A549 (cell line): Measurements from ENCODE around the gene CCDC54. TPM values are rescaled to one million over a fixed set of nuclear protein-coding genes. Genes with fewer than 3 reads are reported as not detected.
A peak's percentile ranks its signal among the peaks of the same experiment; 100 is the strongest.

Source experiments
- ATAC-seq, 2 experiments: fragments of 200-7000 bp in 1 of 2; fragments of >200 bp in 1 of 2; cut with Nextera tagmentation in 1 of 2; cut with Tn5 transposase in 1 of 2; 3 replicates each; pipeline versions ENCODE4 v1.8.0 to v1.9.1; 2018 to 2020; ENCODE audit warnings: mild to moderate bottlenecking in 1 of 2, moderate library complexity in 1 of 2
- CTCF ChIA-PET: fragments of 300-600 bp; sonication (Branson Sonifier 250); formaldehyde crosslinking; extraction: SDS; loops from one replicate; lab custom pipeline; 2021; ENCODE audit warnings: antibody characterized with exemption, inconsistent platforms; lab: Yijun Ruan, JAX
- POLR2A ChIA-PET: fragments of 350-600 bp; formaldehyde crosslinking; extraction: SDS; loops from one replicate; lab custom pipeline; 2021; ENCODE audit warnings: antibody characterized with exemption, inconsistent platforms; lab: Yijun Ruan, JAX
- DNase-seq, 2 experiments: peaks; one replicate each; pipeline versions ENCODE4 v3.0.0 to v3.0.0-alpha.2; 2011 to 2016; ENCODE audit warnings: low read depth in 1 of 2, low spot score in 1 of 2
- FAIRE-seq: peaks from 2 replicates; lab custom pipeline; 2011; peaks lifted over from hg19 to GRCh38; lab: Jason Lieb, UNC
- H3K27ac ChIP-seq, 2 experiments: fragments of >200 bp; sonication (Bioruptor Twin); formaldehyde crosslinking; 3 replicates each; pipeline ENCODE4 v1.5.1; 2016 to 2017
- H3K4me1 ChIP-seq: fragments of >200 bp; sonication (Bioruptor Twin); formaldehyde crosslinking; 3 replicates; pipeline ENCODE4 v1.6.1; 2016
- H3K4me2 ChIP-seq: fragments of >200 bp; sonication (Bioruptor Twin); formaldehyde crosslinking; 3 replicates; pipeline ENCODE4 v1.6.1; 2016
- H3K4me3 ChIP-seq: fragments of >200 bp; sonication (Bioruptor Twin); formaldehyde crosslinking; 3 replicates; pipeline ENCODE4 v1.5.1; 2016
- H3K9me3 ChIP-seq: fragments of >200 bp; sonication (Bioruptor Twin); formaldehyde crosslinking; 3 replicates; pipeline ENCODE4 v1.6.1; 2016
- ATOH8 ChIP-seq: fragments of 250-450 bp; sonication (Bioruptor Pico); IDR thresholded peaks from 2 replicates; pipeline ENCODE4 v1.5.0; 2020; ENCODE audit warnings: low read depth, mild to moderate bottlenecking, moderate library complexity
- BCL3 ChIP-seq: fragments of >200 bp; sonication (Bioruptor Twin); formaldehyde crosslinking; IDR thresholded peaks from 3 replicates; pipeline ENCODE4 v1.6.1; 2016
- EHF ChIP-seq: fragments of 250-450 bp; sonication (Bioruptor Pico); IDR thresholded peaks from 2 replicates; pipeline ENCODE4 v1.5.0; 2020; ENCODE audit warnings: mild to moderate bottlenecking
- EHMT2 ChIP-seq: fragments of 200-600 bp; sonication (generic); IDR thresholded peaks from 2 replicates; pipeline ENCODE4 v1.6.1; 2016; ENCODE audit warnings: antibody characterized with exemption, low read depth, mild to moderate bottlenecking, moderate library complexity
- ESRRA ChIP-seq: fragments of 150-350 bp; IDR thresholded peaks from 2 replicates; pipeline ENCODE4 v1.6.1; 2014; ENCODE audit warnings: mild to moderate bottlenecking, low read length, borderline replicate concordance
- FOSB ChIP-seq: fragments of 250-450 bp; sonication (Bioruptor Pico); IDR thresholded peaks from 2 replicates; pipeline ENCODE4 v1.5.0; 2020; ENCODE audit warnings: mild to moderate bottlenecking, moderate library complexity
- HDAC2 ChIP-seq: fragments of 200-600 bp; sonication (generic); IDR thresholded peaks from 2 replicates; pipeline ENCODE4 v1.6.1; 2016
- HES2 ChIP-seq: fragments of >200 bp; sonication (Bioruptor Twin); formaldehyde crosslinking; IDR thresholded peaks from 2 replicates; pipeline ENCODE4 v1.6.1; 2016
- HEYL ChIP-seq: fragments of 250-450 bp; sonication (Bioruptor Pico); IDR thresholded peaks from 2 replicates; pipeline ENCODE4 v1.8.0; 2021; ENCODE audit warnings: mild to moderate bottlenecking, moderate library complexity
- HOXB13 ChIP-seq: fragments of 250-450 bp; sonication (Bioruptor Pico); IDR thresholded peaks from 2 replicates; pipeline ENCODE4 v1.5.0; 2020; ENCODE audit warnings: low read depth, mild to moderate bottlenecking, moderate library complexity
- JUN ChIP-seq, 2 experiments: fragments of >200 bp; sonication (Bioruptor Twin); formaldehyde crosslinking; IDR thresholded peaks; 2 replicates in 1 of 2; 3 replicates in 1 of 2; pipeline ENCODE4 v1.6.1; 2016 to 2017
- MAX ChIP-seq: IDR thresholded peaks from 2 replicates; pipeline ENCODE4 v1.6.1; 2012
- MAZ ChIP-seq: fragments of 150-350 bp; IDR thresholded peaks from 2 replicates; pipeline ENCODE4 v1.6.1; 2014; ENCODE audit warnings: antibody characterized with exemption, low read depth, low read length, borderline replicate concordance
- MYC ChIP-seq: IDR thresholded peaks from 2 replicates; pipeline ENCODE4 v1.6.1; 2012; ENCODE audit warnings: mild to moderate bottlenecking, inconsistent platforms, low read length, improper control_type of control experiment, borderline replicate concordance
- NR3C1 ChIP-seq: fragments of >200 bp; sonication (Bioruptor Twin); formaldehyde crosslinking; IDR thresholded peaks from 3 replicates; pipeline ENCODE4 v1.6.1; 2017
- PHF8 ChIP-seq: fragments of 200-600 bp; sonication (generic); IDR thresholded peaks from 2 replicates; pipeline ENCODE4 v1.6.1; 2016; ENCODE audit warnings: low read depth, mild to moderate bottlenecking, antibody characterized with exemption, moderate library complexity, borderline replicate concordance
- RAD21 ChIP-seq, 2 experiments: fragments of >200 bp in 1 of 2; sonication (Bioruptor Twin) in 1 of 2; formaldehyde crosslinking in 1 of 2; IDR thresholded peaks in 1 of 2; conservative IDR thresholded peaks in 1 of 2; 2 replicates in 1 of 2; 3 replicates in 1 of 2; pipeline ENCODE4 v1.6.1; 2012 to 2018; ENCODE audit warnings: inconsistent platforms in 1 of 2
- RARB ChIP-seq: fragments of 250-450 bp; sonication (Bioruptor Pico); IDR thresholded peaks from 2 replicates; pipeline ENCODE4 v1.8.0; 2021; ENCODE audit warnings: mild to moderate bottlenecking, moderate library complexity
- REST ChIP-seq: fragments of 200-600 bp; sonication (generic); IDR thresholded peaks from 2 replicates; pipeline ENCODE4 v1.6.1; 2016; ENCODE audit warnings: antibody characterized with exemption, mild to moderate bottlenecking, moderate library complexity
- RNF2 ChIP-seq: fragments of 200-600 bp; sonication (generic); IDR thresholded peaks from 2 replicates; pipeline ENCODE4 v1.6.1; 2016; ENCODE audit warnings: low read depth, mild to moderate bottlenecking, antibody characterized with exemption, moderate library complexity, borderline replicate concordance
- SREBF2 ChIP-seq: fragments of 450-650 bp; IDR thresholded peaks from 2 replicates; pipeline ENCODE4 v1.6.1; 2014; ENCODE audit warnings: mild to moderate bottlenecking, moderate library complexity
- TP53 ChIP-seq: fragments of 250-450 bp; sonication (Bioruptor Pico); IDR thresholded peaks from 2 replicates; pipeline ENCODE4 v1.5.0; 2021; ENCODE audit warnings: mild to moderate bottlenecking, moderate library complexity
- USF2 ChIP-seq: fragments of 450-650 bp; IDR thresholded peaks from 2 replicates; pipeline ENCODE4 v1.6.1; 2014; ENCODE audit warnings: antibody characterized with exemption
- ZFP36 ChIP-seq: fragments of 450-650 bp; IDR thresholded peaks from 2 replicates; pipeline ENCODE4 v1.6.1; 2014; ENCODE audit warnings: borderline replicate concordance; ENCODE audit not compliant: partially characterized antibody
- ZSCAN20 ChIP-seq: fragments of 250-450 bp; sonication (Bioruptor Pico); IDR thresholded peaks from 2 replicates; pipeline ENCODE4 v1.8.0; 2022; ENCODE audit warnings: mild to moderate bottlenecking, moderate library complexity
- WGBS: methylation state at CpG from one replicate; pipeline ENCODE4 v1.1.6; 2017; ENCODE audit errors: missing lambda C conversion rate; 5-methylcytosine and 5-hydroxymethylcytosine counted together
- polyA plus RNA-seq, 4 experiments: library from polyadenylated mRNA; depleted of rRNA in 3 of 4; stranded (reverse); fragments of >200 nt; fragmentation: RNase III in 1 of 4; extraction: RNeasy Plus Mini Kit Qiagen cat#74134 plus additional on column Dnase treatment in 1 of 4; gene quantifications; 2 replicates in 3 of 4; 3 replicates in 1 of 4; pipeline ENCODE4 v1.2.3, GENCODE V29; 2011 to 2017

The CCDC54 gene
- polyA plus RNA-seq, 2 of the 4 experiments (the other 2 are of a cell fraction) = not detected

GRCh38 chr3:107402214-107402613 is 25.0 kb downstream of the CCDC54 start:
- Histone ChIP-seq H3K27ac (no peak overlapping the region), H3K4me1 (no peaks in the 10 kb centered on the region), H3K9me3 (no peaks in the 10 kb centered on the region), H3K4me2 (no peak overlapping the region), H3K4me3 (no peak overlapping the region)
- ChIA-PET POLR2A (no interaction called here), CTCF (interaction anchor here (1.5 to 2.5 kb wide), 3 partner anchors 19 to 130 kb away, joined by 6 to 9 read pairs (median 7); no protein-coding TSS in a partner anchor)
- ATAC-seq = no peak
- WGBS = 50% methylated on average over 3 of the region's 3 CpGs
- no peak for FAIRE-seq
- TF ChIP-seq ZFP36 (no peak), PHF8 (no peak), ESRRA (no peak), RAD21 (conservative IDR thresholded peaks at IDR 0.05 in 1 of 2, IDR thresholded peaks at IDR 0.05 in 1 of 2) (no peak), HEYL (no peak), RNF2 (no peak), EHF (no peak), SREBF2 (no peak), ZSCAN20 (CRISPR knock-in tag) (no peak), HDAC2 (no peak), NR3C1 (no peak), FOSB (CRISPR knock-in tag) (no peak), EHMT2 (no peak), RARB (CRISPR knock-in tag) (no peak), JUN (IDR thresholded peaks at IDR 0.05) (no peak), MYC (no peak)
- DNase-seq = no peak

GRCh38 chr3:107404727-107405469 is 27.7 kb downstream of the CCDC54 start:
- Histone ChIP-seq H3K4me2 (no peak overlapping the region), H3K9me3 (peaks cover 5% of the 10 kb centered on the region; the same call in 1 of the 3 replicates), H3K27ac (no peak overlapping the region), H3K4me1 (no peaks in the 10 kb centered on the region)
- WGBS = 52% methylated on average over 3 of the region's 3 CpGs
- no peak for DNase-seq
- TF ChIP-seq ZSCAN20 (CRISPR knock-in tag) = no peak
- TF ChIP-seq EHF = no peak
- no peak for TF ChIP-seq ATOH8
- TF ChIP-seq HOXB13 (CRISPR knock-in tag) = no peak
- no peak for TF ChIP-seq RAD21 (conservative IDR thresholded peaks at IDR 0.05 in 1 of 2, IDR thresholded peaks at IDR 0.05 in 1 of 2)
- no peak for TF ChIP-seq HES2
- no peak for TF ChIP-seq USF2
- no peak for TF ChIP-seq TP53
- TF ChIP-seq, all 56 proteins: peak for 0
- ATAC-seq (no peak), FAIRE-seq (peak; percentile 18)
- ChIA-PET CTCF (interaction anchor here (0.9 to 1.7 kb wide), 3 partner anchors 12 to 25 kb away, joined by 3 to 5 read pairs (median 5); no protein-coding TSS in a partner anchor), POLR2A (no interaction called here)
- no peak overlapping the region for H3K4me3 ChIP-seq

- H3K4me2 ChIP-seq = no peak overlapping the region
- POLR2A ChIA-PET = interaction anchor here (0.6 kb wide), 1 partner anchor 14 kb away, joined by 3 read pairs; no protein-coding TSS in a partner anchor
- no peak overlapping the region for H3K27ac ChIP-seq
- no peak overlapping the region for H3K4me3 ChIP-seq
- 51% methylated on average over 2 of the region's 2 CpGs for WGBS
- H3K9me3 ChIP-seq = peaks cover 6% of the 10 kb centered on the region; the same call in 1 of the 3 replicates
- DNase-seq (no peak), FAIRE-seq (no peak), ATAC-seq (no peak)
- no peaks in the 10 kb centered on the region for H3K4me1 ChIP-seq
- CTCF ChIA-PET = interaction anchor here (1.2 to 3.7 kb wide), 2 partner anchors 13 to 14 kb away, joined by 6 to 18 read pairs; no protein-coding TSS in a partner anchor
- no peak for TF ChIP-seq ZFP36
- TF ChIP-seq ZSCAN20 (CRISPR knock-in tag) = no peak
- no peak for TF ChIP-seq BCL3
- TF ChIP-seq MAZ = no peak
- TF ChIP-seq ESRRA = no peak
- TF ChIP-seq MAX = no peak
- TF ChIP-seq REST = no peak
- TF ChIP-seq RARB (CRISPR knock-in tag) = no peak
These were observed 30.1 kb downstream of the CCDC54 start for GRCh38 chr3:107407355-107407754.
